ENCODE measurements around the gene GNPTAB. TPM values are rescaled to one million over a fixed set of nuclear protein-coding genes. Genes with fewer than 3 reads are reported as not detected.

Gene GNPTAB
- total RNA-seq, 1 experiment from 2014 or later = 40.8 TPM

- TF ChIP-seq CTCF (IDR thresholded peaks at IDR 0.05) (no peak), POLR2AphosphoS5 (IDR thresholded peaks at IDR 0.05; ENCODE audit: low read depth, low read length) (no peak), REST (IDR thresholded peaks at IDR 0.05; ENCODE audit: insufficient read depth in 1 of 2, low read depth in 2 of 2, low read length in 1 of 2) (no peak), TCF7L2 (IDR thresholded peaks at IDR 0.05; ENCODE audit: low read depth, low read length) (no peak), SIN3A (IDR thresholded peaks at IDR 0.05; ENCODE audit: borderline replicate concordance, insufficient read depth, low read depth, low read length) (no peak)
- POLR2A ChIA-PET = no interaction called here
- H3K27me3 ChIP-seq (ENCODE audit: control insufficient read depth, insufficient read depth, low read length) = no peaks in the 10 kb centered on the region
- no peaks in the 10 kb centered on the region for H3K36me3 ChIP-seq (ENCODE audit: control insufficient read depth, insufficient read depth, low read length)
- no peaks in the 10 kb centered on the region for H3K9me3 ChIP-seq (ENCODE audit: control insufficient read depth, insufficient read depth, low read depth, low read length)
- H3K4me3 ChIP-seq (ENCODE audit: low read depth in 2 of 2, low read length in 2 of 2) = peak overlapping the region; percentile 79 to 93
- TSS peak; percentile 97 for BruUV-seq (replicated peaks)
- peak overlapping the region; percentile 77 for H3K27ac ChIP-seq (ENCODE audit: low read length)
- in situ Hi-C loops (cut with HindIII; ENCODE audit: low pct_unique_long_range_greater_than_20kb, low sequenced_read_pairs) (no loop called here), intact Hi-C loops (cut with micrococcal nuclease; ENCODE audit: unreplicated experiment) (no loop called here)
- ATAC-seq (no peak), DNase-seq (ENCODE audit: low read depth, low spot score) (no peak)
- CTCF ChIA-PET = no interaction called here
- H3K4me1 ChIP-seq (ENCODE audit: control insufficient read depth, insufficient read depth, low read length) = no peaks in the 10 kb centered on the region
These were observed 45.6 kb upstream of the GNPTAB start for GRCh38 chr12:101876322-101876860.

- Histone ChIP-seq H3K4me3 (ENCODE audit: low read depth in 2 of 2, low read length in 2 of 2) (no peak overlapping the region), H3K27me3 (ENCODE audit: control insufficient read depth, insufficient read depth, low read length) (no peaks in the 10 kb centered on the region), H3K27ac (ENCODE audit: low read length) (no peak overlapping the region), H3K4me1 (ENCODE audit: control insufficient read depth, insufficient read depth, low read length) (no peaks in the 10 kb centered on the region), H3K36me3 (ENCODE audit: control insufficient read depth, insufficient read depth, low read length) (no peaks in the 10 kb centered on the region), H3K9me3 (ENCODE audit: control insufficient read depth, insufficient read depth, low read depth, low read length) (no peaks in the 10 kb centered on the region)
- CTCF ChIA-PET = no interaction called here
- BruUV-seq (replicated peaks) = no TSS peak
- no peak for TF ChIP-seq CTCF (IDR thresholded peaks at IDR 0.05)
- TF ChIP-seq TCF7L2 (IDR thresholded peaks at IDR 0.05; ENCODE audit: low read depth, low read length) = no peak
- TF ChIP-seq SIN3A (IDR thresholded peaks at IDR 0.05; ENCODE audit: borderline replicate concordance, insufficient read depth, low read depth, low read length) = no peak
- no peak for TF ChIP-seq POLR2AphosphoS5 (IDR thresholded peaks at IDR 0.05; ENCODE audit: low read depth, low read length)
- no peak for TF ChIP-seq REST (IDR thresholded peaks at IDR 0.05; ENCODE audit: insufficient read depth in 1 of 2, low read depth in 2 of 2, low read length in 1 of 2)
- DNase-seq (ENCODE audit: low read depth, low spot score) = no peak
- intact Hi-C loops (cut with micrococcal nuclease; ENCODE audit: unreplicated experiment) (no loop called here), in situ Hi-C loops (cut with HindIII; ENCODE audit: low pct_unique_long_range_greater_than_20kb, low sequenced_read_pairs) (no loop called here)
- POLR2A ChIA-PET = interaction anchor here (0.6 kb wide), 1 partner anchor 20 kb away, joined by 5 read pairs; no protein-coding TSS in a partner anchor
- no peak for ATAC-seq
These were observed 44.4 kb upstream of the GNPTAB start for GRCh38 chr12:101875162-101875561.

All from Panc1 (cell line).